HFF-Myc (cell line): ENCODE data around the gene ATP11A.

ENCODE experiments used
- DNase-seq: peaks from one replicate; pipeline ENCODE4 v3.0.0-alpha.2; 2011; ENCODE audit warnings: low read depth; ENCODE audit errors: extremely low read depth
- H3K4me3 ChIP-seq: replicated peaks from 2 replicates; pipeline ENCODE4 v1.5.1; 2011; ENCODE audit warnings: low read depth, mild to moderate bottlenecking, control low read depth, low read length
- TF ChIP-seq, protein P1 (sequence below): IDR thresholded peaks from 2 replicates; pipeline ENCODE4 v1.5.1; 2012; ENCODE audit warnings: mild to moderate bottlenecking, low read depth, low read length, control low read depth; ENCODE audit errors: missing control alignments

Gene ATP11A

DNA sequence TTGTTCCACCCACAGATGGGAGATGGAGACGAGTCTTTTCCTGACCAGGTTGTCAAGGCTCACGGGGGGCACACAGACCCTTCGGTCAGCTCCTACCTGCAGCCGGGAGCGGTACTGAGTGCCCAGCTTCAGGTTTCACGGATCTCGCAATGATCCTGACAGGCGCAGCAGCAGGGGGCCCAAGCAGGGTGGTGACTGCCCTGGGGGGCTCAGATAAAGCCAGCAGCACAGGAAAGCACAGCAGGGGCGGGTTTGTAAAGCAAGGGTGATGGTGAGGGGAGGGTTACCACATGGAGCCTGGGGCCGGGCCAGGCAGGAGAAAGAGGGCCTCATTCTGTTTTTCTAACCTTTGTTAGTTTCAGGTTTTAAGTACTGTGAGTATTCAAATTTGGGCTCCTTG is 41.7 kb upstream of the ATP11A start:
- H3K4me3 ChIP-seq = no peak overlapping the region
- no peak for DNase-seq
- TF ChIP-seq, protein P1, sequence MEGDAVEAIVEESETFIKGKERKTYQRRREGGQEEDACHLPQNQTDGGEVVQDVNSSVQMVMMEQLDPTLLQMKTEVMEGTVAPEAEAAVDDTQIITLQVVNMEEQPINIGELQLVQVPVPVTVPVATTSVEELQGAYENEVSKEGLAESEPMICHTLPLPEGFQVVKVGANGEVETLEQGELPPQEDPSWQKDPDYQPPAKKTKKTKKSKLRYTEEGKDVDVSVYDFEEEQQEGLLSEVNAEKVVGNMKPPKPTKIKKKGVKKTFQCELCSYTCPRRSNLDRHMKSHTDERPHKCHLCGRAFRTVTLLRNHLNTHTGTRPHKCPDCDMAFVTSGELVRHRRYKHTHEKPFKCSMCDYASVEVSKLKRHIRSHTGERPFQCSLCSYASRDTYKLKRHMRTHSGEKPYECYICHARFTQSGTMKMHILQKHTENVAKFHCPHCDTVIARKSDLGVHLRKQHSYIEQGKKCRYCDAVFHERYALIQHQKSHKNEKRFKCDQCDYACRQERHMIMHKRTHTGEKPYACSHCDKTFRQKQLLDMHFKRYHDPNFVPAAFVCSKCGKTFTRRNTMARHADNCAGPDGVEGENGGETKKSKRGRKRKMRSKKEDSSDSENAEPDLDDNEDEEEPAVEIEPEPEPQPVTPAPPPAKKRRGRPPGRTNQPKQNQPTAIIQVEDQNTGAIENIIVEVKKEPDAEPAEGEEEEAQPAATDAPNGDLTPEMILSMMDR = no peak

DNA sequence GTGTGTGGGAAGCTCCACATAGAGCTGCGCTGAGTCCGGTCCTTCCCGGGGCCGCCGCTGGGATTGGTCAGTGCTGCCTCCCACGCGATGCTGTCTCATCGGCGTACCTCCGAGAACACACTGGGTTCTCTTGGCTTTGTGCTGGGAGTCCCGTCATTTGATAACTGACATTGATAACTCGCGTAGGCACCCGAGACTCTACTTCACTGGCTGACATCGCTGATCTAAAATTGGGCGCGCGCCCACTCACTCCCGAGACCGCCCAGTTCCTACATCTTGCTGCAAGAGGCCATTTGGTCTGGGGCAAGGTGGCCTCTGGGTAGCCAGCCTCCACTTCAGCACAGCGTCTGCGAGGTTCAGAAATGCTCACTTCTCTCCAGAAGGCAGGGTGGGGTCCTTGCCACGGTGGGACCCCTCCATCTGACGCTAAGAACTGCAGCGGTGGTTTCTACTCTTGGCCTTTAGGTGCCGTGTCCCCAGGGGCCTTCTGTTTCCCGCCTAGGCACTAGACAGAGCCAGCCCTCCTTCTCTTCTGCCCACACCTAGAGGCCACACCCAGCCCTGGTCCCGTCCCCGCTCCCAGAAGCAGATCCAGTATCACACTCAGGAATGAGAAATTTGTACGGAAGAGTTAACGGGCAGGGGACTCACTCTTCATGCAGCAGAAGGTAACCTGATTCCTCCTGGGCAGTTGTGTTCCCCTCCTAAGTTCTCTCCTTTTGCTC is 40.7 kb upstream of the ATP11A start:
- no peak for DNase-seq
- H3K4me3 ChIP-seq = no peak overlapping the region
- TF ChIP-seq, protein P1 = no peak

- H3K4me3 ChIP-seq = no peak overlapping the region
- TF ChIP-seq, protein P1 = no peak
- DNase-seq = no peak
These were observed 38.5 kb upstream of the ATP11A start for GRCh38 chr13:112651311-112651710.

- TF ChIP-seq, protein P1 = no peak
- DNase-seq = no peak
- no peak overlapping the region for H3K4me3 ChIP-seq
These were observed 37.9 kb upstream of the ATP11A start for GRCh38 chr13:112651750-112652511.

GRCh38 chr13:112652512-112653070 is 37.2 kb upstream of the ATP11A start:
- TF ChIP-seq, protein P1 = no peak
- no peak overlapping the region for H3K4me3 ChIP-seq
- no peak for DNase-seq

DNA sequence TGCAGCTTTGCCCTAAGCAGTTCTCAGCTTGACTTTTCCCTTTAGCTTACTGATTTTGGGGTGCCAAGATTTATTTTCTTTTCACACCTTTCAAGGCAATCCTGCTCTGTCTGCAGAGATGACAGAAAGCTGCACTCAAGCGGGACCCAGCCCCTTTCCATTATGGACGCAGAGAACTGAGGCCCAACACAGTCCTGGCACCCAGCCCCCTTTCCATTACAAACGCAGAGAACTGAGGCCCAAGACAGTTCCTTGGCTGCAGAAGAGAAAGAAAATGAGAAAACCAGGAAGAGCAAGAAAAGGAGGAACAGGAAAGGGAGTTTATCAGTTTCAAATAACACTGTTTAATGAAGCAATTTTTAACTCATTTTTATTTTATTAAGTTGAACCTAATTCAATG is 36.8 kb upstream of the ATP11A start:
- TF ChIP-seq, protein P1 = no peak
- no peak overlapping the region for H3K4me3 ChIP-seq
- DNase-seq = no peak
